T47D (cell line): ENCODE measurements around the gene CHST14.

Source experiments
- DNase-seq, 2 experiments: peaks; one replicate each; pipeline versions ENCODE4 v3.0.0 to v3.0.0-alpha.2; 2011 to 2012; ENCODE audit warnings: low read depth in 1 of 2, low spot score in 1 of 2
- JUND ChIP-seq: IDR thresholded peaks from 2 replicates; pipeline ENCODE4 v1.6.1; 2012; ENCODE audit warnings: low read depth
- in situ Hi-C: cut with HindIII; loops from 2 replicates; pipeline ENCODE4 v1.10.0; 2016; ENCODE audit warnings: low sequenced_read_pairs, low pct_unique_long_range_greater_than_20kb

The CHST14 gene

DNA sequence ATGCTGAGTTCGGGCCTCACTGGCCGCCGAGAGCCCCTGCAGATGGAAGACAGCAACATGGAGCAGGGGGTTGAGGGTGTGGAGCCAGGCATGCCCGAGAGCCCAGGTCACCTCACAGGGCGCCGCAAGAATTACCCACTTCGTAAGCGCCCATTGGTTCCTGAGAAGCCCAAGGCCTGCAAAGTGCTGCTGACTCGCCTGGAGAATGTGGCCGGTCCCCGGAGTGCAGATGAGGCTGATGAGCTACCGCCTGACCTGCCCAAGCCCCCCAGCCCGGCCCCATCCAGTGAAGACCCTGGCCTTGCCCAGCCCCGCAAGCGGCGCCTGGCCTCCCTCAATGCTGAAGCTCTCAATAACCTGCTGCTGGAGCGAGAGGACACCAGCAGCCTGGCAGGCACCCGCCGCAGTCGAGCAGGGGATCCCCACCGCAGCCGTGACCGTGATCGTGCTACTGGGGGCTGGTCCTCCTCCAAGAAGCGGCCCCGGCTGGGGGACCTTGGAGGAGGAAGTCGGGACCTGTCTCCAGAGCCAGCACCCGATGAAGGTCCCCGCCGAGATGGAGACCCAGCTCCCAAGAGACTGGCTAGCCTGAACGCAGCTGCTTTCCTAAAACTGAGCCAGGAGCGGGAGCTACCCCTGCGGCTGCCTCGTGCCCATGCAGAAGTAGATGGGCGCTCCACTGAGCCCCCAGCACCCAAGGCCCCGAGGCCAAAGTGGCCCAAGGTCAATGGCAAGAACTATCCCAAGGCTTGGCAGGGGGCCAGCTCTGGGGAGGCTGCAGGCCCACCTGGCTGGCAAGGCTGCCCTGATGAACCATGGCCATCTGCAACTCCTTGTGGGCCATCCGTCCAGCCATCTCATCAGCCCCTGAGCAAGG is 12.1 kb upstream of the CHST14 start:
- in situ Hi-C loops = no loop called here
- TF ChIP-seq JUND = no peak

DNA sequence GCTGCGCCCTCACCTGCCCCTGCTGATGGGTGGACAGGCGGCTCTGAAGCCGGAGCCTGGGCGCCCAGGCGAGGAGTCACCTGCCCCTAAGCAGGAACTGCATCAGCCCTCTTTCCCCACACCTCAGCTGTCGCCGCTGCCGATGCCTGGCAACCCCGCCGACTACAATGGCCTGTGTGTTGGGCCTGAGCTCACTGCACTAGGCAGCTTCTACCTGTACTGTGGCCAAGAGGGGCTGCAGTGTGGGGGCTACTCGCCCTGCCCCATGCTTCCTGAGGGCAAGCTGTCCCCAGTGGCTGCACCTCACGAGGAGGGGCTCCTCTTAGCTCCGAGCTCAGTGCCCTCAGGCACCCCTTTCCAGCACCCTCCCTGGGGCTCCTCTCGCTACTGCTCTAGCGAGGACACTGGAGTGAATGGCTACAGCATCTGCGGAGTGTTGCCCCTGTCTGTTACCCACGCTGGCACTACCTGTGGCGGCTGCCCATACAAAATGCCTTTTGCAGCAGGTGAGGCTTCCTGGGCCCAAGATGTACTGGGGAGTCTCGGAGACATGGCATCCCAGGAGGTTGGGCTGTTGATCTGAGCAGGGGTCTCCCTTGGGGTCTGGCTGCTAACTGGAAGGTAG is 11.3 kb upstream of the CHST14 start:
- in situ Hi-C loops = no loop called here
- TF ChIP-seq JUND = no peak
- no peak for DNase-seq

More for the DNA sequence above, 12.1 kb upstream of the CHST14 start:
- DNase-seq = no peak

DNA sequence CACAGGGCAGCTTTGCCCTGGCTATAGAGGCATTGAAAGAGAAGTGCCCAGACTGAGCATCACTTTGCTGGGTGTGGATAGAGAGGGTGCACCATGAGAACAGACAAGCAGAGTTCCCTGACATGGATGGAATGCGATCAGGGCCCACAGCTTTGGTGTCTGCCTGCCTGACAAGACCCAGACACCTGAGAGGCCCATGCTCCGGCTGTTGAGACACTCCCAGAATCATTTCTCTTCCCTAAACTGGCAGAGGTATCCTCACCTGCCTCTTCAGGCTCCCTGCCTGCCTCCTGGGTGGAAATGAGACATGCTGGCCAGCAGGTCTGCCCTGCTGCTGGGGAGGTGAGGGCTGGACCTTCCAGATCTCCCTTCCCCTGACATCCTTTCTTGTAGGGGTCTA is 10.4 kb upstream of the CHST14 start:
- in situ Hi-C loops = no loop called here
- TF ChIP-seq JUND = no peak
- DNase-seq = no peak

DNA sequence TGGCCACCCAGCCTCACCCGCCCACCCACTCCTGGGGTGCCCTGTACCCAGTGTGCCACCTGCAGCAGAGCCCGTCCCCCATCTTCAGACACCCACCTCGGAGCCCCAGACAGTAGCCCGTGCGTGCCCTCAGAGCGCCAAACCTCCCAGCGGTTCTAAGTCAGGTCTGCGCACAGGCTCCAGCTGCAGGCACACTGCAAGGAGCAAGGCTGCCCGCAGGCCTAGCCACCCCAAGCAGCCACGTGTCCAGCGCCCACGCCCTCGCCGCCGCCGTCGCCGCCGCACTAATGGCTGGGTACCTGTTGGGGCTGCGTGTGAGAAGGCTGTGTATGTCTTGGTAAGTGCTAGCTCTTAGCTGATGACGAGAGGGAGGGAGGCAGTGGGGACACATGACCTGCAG is 8.8 kb upstream of the CHST14 start:
- TF ChIP-seq JUND = no peak
- DNase-seq = no peak
- in situ Hi-C loops = no loop called here

DNA sequence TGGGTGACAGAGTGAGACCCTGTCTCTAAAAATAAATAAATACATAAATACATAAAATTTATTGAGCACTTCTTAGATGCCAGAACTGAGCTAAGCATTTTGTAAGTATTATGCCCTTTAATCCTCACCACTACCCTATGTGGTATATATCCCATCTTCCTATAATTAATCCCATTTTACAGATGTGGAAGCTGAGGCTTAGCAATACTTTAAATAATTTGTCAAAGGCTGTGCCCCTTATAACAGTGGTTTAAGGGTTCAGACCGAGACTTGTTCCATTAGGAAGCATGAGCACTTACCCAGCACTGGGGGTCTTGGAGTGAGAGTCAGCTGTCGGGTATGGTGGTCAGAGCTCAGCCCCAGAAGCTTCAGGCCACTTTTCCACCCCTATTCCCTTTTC is 7.5 kb upstream of the CHST14 start:
- in situ Hi-C loops = no loop called here
- no peak for DNase-seq
- TF ChIP-seq JUND = no peak

DNA sequence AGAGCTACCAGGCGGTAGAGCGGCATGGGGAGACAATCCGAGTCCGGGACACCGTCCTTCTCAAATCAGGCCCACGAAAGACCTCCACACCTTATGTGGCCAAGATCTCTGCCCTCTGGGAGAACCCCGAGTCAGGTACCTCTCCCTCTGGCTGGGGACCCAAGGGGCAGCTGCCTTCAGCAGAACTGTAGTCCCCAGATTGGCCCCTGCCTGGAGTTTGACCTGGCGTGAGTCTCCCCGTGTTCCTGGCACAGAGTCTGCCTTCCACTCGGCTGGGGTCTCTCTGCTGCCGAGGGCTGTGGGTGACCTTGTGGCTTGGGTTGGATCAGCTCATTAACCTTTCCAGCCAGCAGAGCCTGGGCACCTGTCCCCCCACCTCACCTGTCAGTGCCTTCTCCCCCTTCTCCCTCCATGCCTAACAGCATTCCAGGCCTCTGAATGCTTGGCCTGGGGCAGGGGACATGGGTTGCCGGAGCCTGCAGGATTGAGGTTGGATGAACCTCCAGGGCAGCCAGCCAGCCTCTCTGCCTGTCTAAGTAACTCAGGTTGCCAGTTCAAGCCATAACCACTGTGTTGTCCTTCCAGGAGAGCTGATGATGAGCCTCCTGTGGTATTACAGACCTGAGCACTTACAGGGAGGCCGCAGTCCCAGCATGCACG is 6.8 kb upstream of the CHST14 start:
- peak in 1 of 2 experiments; percentile 50 for DNase-seq
- TF ChIP-seq JUND = no peak
- in situ Hi-C loops = no loop called here

DNA sequence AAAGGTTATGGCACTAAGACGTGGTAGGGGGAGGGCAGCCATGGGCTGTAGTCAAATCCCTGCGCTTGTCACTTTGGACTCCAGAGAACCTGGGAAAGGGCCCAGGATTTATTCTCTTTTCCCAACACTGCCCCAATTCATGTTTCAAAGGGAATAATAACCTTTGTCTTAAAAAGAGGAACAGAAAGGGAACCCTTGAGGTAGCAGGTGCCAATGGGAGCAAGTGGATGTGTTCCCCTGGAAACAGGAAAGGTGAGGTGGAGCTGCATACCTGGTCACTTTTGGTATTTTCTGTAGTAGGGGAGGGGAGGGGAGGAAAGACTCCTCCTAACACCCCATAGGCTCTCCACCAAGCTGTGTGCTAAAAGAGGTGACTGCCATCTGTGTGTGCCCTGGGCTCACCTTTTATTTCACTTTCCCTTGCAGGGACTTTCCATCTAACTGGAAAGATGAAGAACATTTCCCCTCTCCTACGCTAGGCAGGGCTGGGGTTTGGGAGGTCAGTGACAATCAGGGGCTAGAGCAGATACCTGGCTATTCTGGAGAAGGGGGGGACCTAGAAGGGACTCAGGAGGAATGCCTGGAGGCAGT is 6.1 kb upstream of the CHST14 start:
- no peak for DNase-seq
- in situ Hi-C loops = no loop called here
- no peak for TF ChIP-seq JUND

DNA sequence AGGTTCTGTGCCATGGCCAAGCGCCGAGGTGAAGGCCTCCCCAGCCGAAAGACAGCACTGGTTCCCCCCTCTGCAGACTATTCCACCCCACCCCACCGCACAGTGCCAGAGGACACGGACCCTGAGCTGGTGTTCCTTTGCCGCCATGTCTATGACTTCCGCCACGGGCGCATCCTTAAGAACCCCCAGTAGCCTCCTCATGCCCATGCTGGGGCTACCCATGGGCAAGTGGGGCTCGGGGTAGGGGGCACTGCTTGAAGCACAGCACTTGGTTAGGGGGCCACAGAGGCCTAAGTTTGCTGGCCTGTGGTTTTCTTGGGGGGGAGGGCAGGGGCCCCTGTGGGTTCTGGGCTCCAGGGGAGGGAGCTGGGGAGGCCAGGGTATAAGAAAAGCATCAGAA is 4.8 kb upstream of the CHST14 start:
- DNase-seq = no peak
- in situ Hi-C loops = no loop called here
- no peak for TF ChIP-seq JUND

DNA sequence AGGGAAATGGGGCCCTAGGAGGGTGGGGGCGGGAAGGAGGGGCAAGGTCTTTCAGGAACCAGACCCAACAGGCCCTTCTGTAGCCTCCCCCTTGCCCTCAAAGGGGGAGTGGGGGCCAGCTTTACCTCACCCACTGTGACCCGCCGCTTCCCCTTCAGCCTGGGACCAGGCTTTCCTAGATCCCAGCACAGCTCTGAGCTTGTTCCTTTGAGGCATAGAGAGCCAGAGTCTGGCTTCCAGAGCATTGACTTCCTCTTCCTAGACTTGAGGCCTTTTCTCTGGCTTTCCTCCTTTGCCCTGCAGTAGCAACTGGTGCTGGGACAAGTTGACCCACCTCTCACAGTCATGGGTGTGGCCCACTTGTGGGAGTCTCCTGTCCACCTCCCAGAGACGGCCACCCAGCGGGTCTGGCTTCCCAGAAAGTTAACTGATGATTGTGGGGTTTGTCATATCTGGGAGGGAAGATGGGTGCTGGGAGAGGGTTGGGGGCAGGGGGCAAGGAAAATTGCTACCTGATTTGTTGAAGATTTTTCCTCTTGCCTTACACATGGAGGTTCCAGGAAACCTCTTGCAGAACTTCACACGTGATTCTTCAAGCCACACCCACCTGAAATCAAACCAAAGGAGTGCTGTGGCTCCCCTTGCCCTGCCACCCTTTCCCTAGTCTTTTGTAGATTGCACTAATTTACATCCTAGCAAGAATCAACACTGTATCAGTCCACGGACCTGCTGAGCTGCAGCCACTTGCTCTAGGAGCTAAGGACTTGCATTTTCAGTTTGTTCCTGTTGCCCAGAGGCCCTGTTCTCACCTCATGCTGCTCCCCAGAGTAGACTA is 4.1 kb upstream of the CHST14 start:
- in situ Hi-C loops = no loop called here
- peak in 1 of 2 experiments; percentile 49 for DNase-seq
- TF ChIP-seq JUND = no peak

DNA sequence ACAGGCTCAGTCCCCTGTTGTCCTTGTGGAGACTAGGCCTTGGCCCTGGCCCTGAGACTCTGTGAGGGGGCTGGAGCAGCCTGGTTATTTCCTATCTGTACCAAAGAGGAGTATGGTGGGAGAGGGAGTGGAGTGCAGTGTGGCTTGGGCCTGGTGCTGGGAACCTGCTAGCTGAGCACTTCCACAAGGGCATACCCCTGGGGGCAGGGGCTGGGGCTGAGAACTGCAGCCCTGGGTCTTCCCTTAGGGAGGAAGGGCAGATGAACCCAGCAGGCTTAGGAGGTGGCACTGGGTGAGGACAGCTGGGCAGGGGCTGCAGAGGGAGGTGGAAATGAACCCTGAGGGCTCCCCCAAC is 3.5 kb upstream of the CHST14 start:
- TF ChIP-seq JUND = no peak
- in situ Hi-C loops = no loop called here

DNA sequence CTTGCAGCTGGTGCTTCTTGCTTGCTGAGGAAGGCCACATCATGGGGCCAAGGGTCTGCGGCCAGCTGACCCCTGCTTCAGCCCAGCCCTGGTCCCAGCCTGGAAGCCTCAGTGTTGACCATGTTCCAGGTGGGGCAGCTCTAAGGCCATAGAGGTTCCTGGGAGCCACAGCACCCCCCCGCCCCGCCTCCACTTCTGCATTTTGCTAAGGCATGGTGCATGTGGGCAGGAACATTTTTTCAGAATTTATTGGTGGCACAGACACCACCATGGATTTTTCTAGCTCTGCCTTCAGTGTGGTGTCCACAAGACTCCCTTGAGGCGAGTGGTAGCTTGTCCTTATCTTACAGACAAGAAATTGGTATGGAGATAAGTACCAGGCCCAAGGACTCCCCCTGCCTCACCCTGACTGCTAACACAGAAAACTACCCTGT is 1.9 kb upstream of the CHST14 start:
- TF ChIP-seq JUND = no peak
- no peak for DNase-seq
- in situ Hi-C loops = no loop called here

More for the DNA sequence above, 3.5 kb upstream of the CHST14 start:
- no peak for DNase-seq

DNA sequence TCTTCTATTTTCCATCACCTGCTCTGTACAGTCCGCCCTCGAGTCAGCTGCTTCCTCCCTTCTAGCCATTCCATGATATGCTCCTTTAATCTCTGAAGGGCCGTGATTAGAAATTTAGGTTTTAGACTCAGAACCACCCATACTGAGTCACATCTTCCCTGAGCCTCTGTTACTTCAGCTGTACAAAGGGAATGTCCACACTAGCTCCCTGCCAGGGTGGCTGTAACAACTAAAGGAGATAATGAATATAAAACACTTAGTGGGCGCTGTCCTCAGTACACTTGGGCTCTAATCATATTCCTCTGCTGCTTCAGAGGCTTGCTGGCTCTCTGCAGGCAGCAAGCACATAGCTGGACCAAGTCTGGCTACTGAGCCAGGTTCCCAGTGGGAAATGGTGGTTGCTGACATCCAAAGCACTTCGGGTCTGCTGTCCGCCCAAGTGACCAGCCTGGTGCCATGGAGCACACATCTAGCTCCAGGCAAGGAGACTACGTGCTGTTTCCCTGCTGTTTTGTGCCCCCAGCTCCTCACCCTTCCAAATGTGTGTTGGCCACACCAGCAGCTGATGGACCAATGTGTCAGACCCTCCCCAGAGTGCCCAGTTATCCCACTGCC is 901 bp upstream of the CHST14 start:
- TF ChIP-seq JUND = no peak
- in situ Hi-C loops = no loop called here

More for the DNA sequence above, 901 bp upstream of the CHST14 start:
- no peak for DNase-seq
